ENCODE measurements around the gene ARL6.
"Not testable (repeated sequence)": the region's sequence is repeated elsewhere in the genome, so short reads cannot be mapped to it uniquely, and the experiment has no call there.

ARL6 gene

GRCh38 chr3:97821774-97822358, 57.3 kb downstream of the ARL6 start, which contains the start of gene CRYBG3:
TSS of gene CRYBG3 (plus strand) at chr3:97822011. CDS start at chr3:97822207, 196 bp downstream.
- DNase-seq (ENCODE audit: low spot score) = peak; percentile 90

- DNase-seq (ENCODE audit: low spot score) = peak; percentile 16
Measured at GRCh38 chr3:97822359-97822775, 57.8 kb downstream of the ARL6 start.

- DNase-seq (ENCODE audit: low spot score) = no peak
Measured at GRCh38 chr3:97823046-97824004, 58.8 kb downstream of the ARL6 start.

- DNase-seq (ENCODE audit: low spot score) = no peak
Measured at GRCh38 chr3:97825101-97825500, 60.5 kb downstream of the ARL6 start.

- DNase-seq (ENCODE audit: low spot score) = no peak
Measured at GRCh38 chr3:97827741-97828471, 63.3 kb downstream of the ARL6 start.

GRCh38 chr3:97829198-97829597, 64.6 kb downstream of the ARL6 start:
- no peak for DNase-seq (ENCODE audit: low spot score)

GRCh38 chr3:97830638-97831037, 66.1 kb downstream of the ARL6 start:
- no peak for DNase-seq (ENCODE audit: low spot score)

GRCh38 chr3:97831140-97831539, 66.6 kb downstream of the ARL6 start:
- no peak for DNase-seq (ENCODE audit: low spot score)

GRCh38 chr3:97833184-97833583, 68.6 kb downstream of the ARL6 start:
- DNase-seq (ENCODE audit: low spot score) = not testable (repeated sequence)

GRCh38 chr3:97835761-97836160, 71.2 kb downstream of the ARL6 start:
- DNase-seq (ENCODE audit: low spot score) = no peak

- DNase-seq (ENCODE audit: low spot score) = no peak
Measured at GRCh38 chr3:97838393-97838792, 73.8 kb downstream of the ARL6 start.

- DNase-seq (ENCODE audit: low spot score) = no peak
Measured at GRCh38 chr3:97839944-97840343, 75.4 kb downstream of the ARL6 start.

GRCh38 chr3:97841304-97841703, 76.7 kb downstream of the ARL6 start:
- no peak for DNase-seq (ENCODE audit: low spot score)

- no peak for DNase-seq (ENCODE audit: low spot score)
Measured at GRCh38 chr3:97841956-97842355, 77.4 kb downstream of the ARL6 start.

- DNase-seq (ENCODE audit: low spot score) = no peak
Measured at GRCh38 chr3:97848779-97849178, 84.2 kb downstream of the ARL6 start.
